Head of caudate nucleus (tissue), 42 donors: ENCODE measurements around the gene SEC61G.
A peak's percentile ranks its signal among the peaks of the same experiment; 100 is the strongest.

Source experiments
- DNase-seq, 42 donors: peaks; one replicate each; pipeline versions ENCODE4 v3.0.0 to v3.0.0-alpha.2; 2020 to 2021; ENCODE audit warnings: mixed read lengths in 7 of 42
- intact Hi-C: fragments of 100-400 bp; cut with DNase I; formaldehyde crosslinking; loops from one replicate; pipeline ENCODE4 v1.15.0; 2022

The SEC61G gene

DNA sequence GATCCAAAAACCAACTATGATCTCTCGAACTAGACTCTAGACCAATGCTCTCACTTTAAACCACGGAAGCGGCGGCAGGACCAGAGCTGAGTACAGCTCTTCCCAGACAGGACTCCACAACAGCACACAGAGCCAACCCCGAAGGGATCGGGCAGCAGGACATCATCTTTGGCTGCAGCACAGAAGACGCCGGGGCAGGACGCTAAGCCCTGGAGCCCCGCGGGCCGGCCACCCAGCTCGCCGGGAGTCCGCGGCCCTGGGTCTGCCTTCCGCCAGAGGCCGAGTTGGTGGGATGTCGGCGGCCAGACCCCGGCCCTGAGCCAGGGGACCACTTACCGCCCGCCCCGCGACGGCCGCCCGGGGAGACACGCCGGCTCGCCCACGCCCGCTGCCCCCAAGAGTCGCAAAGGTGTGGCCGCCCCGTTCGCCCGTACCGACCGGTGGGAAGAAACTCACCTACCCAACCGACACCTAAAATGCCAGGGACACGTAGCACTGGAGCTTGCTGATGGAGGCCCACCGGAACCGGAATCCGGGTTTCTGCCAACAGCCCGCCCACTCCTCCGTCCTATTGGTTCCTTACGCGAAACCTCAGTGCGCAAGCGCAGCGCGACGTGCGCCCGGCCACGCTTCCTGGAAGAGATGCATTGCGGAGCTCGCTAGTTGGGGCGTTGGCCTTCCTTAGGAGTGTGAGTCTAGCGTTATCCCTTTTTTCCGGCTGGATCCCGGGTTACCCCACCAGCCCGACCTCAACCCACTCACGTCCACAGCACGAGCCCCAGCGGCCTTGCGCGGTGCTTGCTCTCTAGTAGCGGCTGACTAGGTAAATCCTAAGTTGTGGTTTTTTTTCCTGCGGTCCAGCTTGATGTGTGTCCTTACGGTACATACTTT lies at the start of gene SEC61G:
SEC61G (minus strand) TSS at position 510 of the 891 bp plus-strand sequence. CDS start 1,623 bp downstream, outside the sequence.
- intact Hi-C loops = no loop called here

DNA sequence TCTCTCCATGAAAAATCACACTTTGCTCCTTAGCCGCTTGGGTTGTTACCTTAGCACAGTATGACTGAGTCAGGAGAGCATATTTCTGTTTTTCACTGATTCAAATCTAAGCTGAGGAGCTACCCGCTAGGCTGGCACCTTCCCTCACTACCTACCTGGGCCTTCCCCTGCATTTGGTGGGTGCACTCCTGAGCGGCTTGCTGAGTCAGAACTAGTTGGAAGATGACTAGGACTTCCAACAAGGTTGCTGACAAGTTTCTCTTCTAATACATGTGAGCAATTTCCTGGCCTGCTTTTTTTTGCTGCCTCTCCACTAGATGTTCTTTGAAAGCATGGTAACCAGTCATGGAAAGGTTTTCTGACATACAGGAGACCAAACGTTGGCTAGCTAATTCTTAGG lies 43.8 kb upstream of the SEC61G start:
- DNase-seq = peak in 35 of 42 donors; percentile 11 to 79 (median 44)
- intact Hi-C loops = no loop called here

More for the DNA sequence above, at the start of gene SEC61G:
- DNase-seq = peak; percentile 95 to 99 (median 97)

DNA sequence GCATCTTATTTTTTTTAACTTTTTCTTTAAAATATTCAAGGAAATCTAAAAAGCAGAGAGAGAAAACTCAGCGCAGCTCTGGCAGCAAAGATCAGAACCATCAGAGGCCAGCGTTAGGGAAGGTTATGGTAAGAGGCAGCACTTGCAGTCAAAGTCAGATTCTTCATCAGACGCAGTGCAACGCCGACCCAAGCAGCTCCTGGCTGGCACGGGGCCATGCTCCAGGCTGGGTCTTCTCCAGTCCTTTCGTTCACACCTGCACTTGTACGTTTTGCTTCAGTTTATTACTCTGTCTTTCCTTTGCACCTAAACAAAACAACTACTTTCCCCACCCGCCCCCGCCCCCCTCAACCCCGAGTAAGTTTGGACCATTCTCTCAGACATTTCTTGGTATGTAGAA lies 43.1 kb upstream of the SEC61G start:
- no peak for DNase-seq
- intact Hi-C loops = no loop called here

DNA sequence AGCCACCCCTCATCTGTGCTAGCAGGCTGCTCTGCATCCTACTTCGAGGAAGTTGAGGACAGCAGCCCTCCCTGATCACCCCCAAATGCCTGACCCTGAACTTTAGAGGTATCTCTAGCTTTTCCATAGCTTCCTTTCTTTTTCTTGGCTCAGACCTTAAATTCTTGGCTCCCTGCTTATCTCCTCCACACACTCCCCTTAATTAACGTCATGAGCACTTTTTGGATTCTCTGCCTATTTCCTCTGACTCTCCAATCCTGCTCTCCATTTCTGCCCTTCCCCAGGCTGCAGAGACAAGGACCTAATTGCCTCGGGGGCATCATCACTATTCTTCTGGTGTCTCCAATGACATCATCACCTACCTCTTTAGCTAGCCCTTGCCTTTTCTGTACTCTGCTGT lies 40.8 kb upstream of the SEC61G start:
- no peak for DNase-seq
- intact Hi-C loops = no loop called here

DNA sequence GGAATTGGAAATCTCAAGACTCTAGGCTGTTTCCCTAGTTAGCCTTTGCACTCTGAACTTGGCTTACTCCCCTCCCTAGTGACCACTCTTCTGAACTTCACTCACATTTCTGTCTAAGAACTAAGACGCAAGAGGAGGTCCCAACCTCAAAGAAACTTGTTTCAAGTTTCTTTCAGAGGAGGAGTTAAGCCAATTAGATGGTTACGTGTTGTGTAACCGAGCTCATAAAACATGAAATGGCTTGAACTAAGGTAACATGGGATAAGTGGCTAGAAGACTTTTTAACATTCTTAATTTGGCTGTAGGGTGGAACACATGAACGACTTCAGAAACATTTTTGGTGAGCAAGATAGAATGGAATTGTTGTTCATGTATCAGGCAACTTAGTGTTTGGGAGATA lies 39.5 kb upstream of the SEC61G start:
- intact Hi-C loops = no loop called here
- no peak for DNase-seq

DNA sequence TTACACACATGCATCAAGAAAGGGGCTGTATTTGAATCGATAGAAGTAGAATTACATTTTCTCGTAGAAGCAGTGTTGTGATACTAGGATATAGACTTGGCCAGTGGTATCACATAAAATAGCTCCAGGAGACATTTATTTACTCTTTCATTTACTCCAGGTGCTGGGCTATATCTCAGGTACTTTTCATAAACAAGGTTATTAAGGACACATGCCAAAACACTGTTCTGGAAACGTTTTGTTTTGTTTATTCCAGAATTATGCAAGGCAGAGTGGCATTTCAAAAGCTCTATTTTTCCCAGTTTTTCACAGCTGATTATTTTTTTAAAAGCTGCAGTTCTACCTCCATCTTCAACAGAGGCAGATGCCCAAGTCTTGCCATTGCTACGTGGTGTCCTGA lies 37.8 kb upstream of the SEC61G start:
- no peak for DNase-seq
- intact Hi-C loops = no loop called here

DNA sequence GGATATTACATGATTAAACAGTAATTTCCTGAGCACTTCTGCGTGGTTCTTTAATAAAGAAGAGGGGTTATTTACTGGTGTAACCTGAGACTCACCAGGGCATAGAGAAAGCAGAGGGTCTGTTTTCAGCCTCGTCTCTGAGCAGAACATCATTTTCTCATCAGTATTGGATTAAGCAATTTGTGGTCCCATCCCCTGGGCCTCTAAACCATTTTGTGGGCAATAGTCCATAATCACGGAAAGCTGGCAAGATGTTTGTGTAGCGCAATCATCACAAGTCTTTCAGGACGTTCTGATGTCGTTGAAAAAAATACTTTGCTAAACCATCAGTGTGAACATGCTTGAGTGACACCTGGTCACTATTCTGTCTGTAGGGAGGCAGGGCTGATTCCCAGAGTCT lies 37.1 kb upstream of the SEC61G start:
- intact Hi-C loops = no loop called here
- DNase-seq = no peak

DNA sequence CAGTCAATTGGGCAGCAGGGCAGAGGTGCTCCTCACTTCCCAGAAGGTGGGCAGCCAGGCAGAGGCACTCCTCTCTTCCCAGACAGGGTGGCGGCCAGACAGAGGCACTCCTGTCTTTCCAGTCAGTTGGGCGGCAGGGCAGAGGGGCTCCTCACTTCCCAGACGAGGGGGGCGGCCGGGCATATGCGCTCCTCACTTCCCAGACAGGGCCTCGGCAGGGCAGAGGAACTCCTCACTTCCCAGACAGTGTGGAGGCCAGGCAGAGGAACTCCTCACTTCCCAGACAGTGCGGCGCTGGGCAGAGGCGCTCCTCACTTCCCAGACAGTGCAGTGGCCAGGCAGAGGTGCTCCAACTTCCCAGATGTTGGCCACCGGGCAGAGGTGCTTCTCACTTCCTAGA lies 33.4 kb upstream of the SEC61G start:
- DNase-seq = no peak
- intact Hi-C loops = no loop called here

DNA sequence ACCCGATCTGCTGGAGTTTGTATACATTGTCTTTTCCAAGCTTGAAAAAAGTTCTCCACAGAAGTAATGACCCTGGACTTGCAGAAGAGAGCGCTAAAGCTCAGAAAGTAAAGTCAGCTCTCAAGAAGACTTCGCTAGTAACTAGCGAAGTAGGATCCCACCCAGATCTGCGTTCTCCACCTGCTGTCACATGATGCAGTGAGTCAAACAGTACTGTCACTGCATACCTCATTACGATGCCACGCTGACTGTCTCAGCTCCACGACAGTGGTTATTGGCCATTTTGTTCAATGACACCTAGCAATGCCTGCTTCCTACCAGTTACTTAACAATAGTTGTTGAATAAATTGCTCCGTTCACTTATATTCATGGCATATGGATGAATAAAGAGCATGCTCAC lies 29.7 kb upstream of the SEC61G start:
- DNase-seq = peak in 40 of 42 donors; percentile 7 to 86 (median 56)
- intact Hi-C loops = loop anchor here (5.0 kb wide), 1 partner anchor 464 kb away; no protein-coding TSS in a partner anchor

DNA sequence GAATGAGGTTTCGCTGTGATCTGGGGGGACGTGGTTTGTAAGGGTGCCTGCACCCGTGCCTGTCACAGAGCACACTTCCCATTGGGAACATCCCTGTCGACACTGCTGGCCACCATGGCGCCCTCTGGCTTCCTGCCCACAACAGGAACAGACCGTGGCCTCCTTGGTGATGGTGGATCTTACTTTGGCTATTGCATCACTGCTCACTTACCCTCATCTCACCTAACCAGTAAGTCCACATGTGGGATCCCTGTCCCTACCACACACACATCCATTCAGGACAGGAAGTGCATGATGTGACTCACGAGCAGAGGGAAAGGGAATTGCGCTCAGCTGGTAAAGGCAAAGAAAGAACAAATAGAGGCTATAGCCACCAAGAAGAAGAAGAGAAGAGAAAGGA lies 26.2 kb upstream of the SEC61G start:
- intact Hi-C loops = loop anchor here (5.0 kb wide), 1 partner anchor 467 kb away; no protein-coding TSS in a partner anchor

DNA sequence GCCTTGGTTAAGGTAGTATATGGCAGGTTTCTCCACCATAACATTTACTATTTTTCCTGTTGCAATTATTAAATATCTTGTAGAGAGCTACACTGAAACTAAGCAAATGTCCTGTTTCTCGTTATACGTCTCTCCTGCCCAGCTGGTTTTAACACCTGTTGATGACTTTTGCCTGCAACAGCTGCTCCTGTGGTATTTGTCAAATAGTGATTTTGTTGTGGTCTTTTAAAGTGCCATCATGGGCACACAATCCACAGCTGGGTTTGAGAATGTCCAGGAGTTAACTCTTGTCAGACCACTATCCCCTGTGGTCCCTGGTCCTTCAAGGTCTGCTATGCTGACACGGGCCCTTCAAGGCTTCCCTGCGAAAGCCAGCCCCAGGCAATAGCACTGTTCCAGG lies 24.9 kb upstream of the SEC61G start:
- peak in 2 of 42 donors; percentile 20 to 27 for DNase-seq
- intact Hi-C loops = no loop called here

More for the DNA sequence above, 26.2 kb upstream of the SEC61G start:
- DNase-seq = no peak

DNA sequence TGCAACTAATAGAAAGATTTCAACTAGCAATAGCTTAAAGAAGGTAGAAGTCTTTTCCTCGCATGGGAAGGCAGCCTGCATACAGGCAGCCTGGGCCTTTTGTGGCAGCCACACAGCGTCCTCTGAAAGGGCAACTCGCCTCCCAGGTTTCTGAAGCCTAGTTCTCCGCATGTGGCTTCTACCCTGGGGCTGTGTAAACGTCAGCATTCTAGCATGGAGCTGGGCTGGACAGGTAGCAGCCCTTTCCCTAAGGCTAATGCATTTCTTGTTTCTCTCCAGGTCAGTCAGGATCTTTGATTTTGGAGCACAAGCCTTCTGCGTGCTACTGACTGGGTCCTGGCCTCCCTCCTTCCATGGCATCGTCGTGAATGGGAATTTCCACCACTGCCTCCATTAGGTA lies 23.8 kb upstream of the SEC61G start:
- intact Hi-C loops = no loop called here
- DNase-seq = peak in 1 of 42 donors; percentile 14

DNA sequence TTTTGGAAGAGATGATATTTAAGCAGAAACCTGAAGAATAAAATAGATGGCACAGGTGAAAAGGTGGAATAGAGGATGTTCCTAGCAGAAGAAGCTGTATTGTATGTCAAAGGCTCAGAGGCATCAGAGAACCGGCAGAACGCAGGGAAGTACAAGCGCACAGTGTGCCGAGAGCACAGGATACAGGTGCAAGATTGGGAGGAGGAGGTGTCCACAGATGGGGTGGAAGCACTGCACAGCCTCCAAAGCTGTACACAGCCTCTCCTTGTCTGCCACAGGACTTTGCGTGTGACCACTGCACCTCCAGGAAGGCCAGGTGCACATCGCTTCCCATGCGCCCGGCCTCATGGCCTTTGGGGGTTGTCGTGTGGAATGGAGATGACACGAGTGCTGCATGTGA lies 23.3 kb upstream of the SEC61G start:
- intact Hi-C loops = no loop called here
- no peak for DNase-seq

DNA sequence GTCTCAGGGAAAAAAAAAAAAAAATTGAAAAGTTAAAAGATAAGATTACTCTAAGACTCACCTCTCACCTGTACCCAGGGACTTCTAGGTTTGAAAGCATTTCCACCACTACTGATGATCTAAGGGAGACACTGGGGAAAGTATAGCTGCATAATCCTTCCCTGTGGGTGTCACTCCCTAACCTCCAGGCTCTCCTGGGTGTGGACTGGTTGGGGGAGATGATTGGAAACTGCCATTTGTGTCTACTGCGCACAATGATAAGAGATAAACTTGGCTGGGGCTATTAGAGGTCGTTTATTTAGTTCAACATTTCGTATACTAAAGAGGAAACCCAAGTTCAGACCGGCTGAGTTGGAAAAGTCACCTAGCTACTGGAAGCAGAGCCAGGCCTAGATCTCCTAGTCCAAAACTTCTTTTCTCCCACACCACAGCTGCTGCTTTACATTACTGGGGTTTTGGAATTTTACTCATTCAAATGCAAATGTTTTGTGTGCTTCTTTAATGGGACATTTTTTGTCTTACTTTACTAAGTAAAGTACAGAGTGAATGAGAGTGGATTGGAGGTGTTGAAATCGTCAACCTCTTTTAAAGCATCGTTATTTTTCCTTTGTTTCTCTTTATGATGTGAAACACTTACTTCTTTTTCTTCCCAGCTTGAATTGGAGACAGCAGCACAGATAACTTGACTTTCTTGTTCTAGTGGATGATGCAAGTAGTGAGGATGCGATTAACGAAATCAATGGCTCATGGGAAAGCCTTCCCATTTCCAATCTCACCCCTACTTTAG lies 22.3 kb upstream of the SEC61G start:
- no peak for DNase-seq
- intact Hi-C loops = no loop called here

DNA sequence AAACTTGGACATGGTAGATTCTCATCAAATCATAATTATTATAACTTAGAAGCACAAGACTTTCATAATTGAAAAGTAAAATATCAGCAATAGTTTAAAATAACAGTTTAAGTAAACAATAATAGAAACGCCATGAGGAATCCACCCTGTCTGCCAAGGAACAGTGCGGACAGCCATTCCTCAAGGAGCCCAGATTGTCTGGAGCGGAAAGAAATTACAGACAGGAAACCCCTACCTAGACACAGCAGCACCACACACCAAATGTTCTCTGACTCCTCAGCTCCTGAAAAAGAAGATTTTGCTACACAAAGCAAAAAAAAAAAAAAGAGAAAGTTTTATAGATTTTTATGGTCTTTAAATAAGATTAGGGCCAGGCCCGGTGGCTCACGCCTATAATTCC lies 21.5 kb upstream of the SEC61G start:
- DNase-seq = no peak
- intact Hi-C loops = no loop called here

DNA sequence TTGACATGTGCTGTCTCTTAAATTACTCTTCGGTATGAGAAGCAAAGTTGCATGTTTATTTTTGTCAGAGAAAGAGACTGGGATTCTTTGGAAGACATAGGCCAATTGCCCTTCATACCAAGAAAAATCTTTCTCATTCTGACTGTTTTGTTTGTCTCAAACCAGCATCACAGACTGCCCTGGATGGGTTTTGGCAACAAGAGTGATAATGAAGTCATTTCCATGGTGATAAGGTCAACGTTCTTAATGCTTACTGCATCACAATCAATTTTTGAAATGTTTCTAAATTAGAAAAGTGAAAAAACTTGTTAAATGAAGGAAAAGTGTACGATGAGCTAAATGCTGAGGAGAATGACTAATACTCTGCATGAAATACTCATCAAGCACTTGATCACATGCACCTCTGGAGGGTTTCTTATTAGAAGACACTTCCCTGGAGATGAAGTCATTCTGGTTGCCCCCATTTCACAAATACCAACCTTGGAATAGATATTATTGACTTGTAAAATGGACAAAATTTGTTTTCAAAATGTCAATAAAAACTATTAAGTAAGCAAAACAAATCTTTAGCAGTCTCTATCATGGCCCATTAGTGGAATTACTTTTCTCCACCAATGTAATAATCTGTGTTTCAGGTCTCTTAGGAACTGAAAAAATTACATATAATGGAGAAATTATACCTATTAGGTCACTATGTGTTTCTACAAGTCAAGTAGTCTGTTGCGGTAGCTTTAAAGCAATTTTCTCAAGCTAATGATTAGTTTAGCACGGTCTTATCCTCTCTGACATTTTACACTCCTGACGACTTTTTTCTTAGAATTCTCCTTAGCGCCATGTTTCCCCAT lies 19.9 kb upstream of the SEC61G start:
- intact Hi-C loops = no loop called here
- no peak for DNase-seq

DNA sequence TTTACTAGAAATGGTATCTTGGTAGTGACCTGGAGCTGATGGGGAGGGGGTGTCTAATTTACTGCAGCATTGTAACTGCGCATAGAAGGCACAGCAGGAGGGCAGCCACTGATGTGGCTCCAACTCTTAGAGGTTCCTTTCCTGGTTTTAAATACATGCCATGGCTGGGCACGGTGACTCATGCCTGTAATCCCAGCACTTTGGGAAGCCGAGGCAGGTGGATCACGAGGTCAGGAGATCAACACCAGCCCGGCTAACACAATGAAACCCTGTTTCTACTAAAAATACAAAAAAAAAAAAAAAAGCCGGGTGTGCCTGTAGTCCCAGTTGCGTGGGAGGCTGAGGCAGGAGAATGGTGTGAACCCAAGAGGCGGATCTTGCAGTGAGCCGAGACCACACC lies 19.2 kb upstream of the SEC61G start:
- intact Hi-C loops = no loop called here
- DNase-seq = no peak

DNA sequence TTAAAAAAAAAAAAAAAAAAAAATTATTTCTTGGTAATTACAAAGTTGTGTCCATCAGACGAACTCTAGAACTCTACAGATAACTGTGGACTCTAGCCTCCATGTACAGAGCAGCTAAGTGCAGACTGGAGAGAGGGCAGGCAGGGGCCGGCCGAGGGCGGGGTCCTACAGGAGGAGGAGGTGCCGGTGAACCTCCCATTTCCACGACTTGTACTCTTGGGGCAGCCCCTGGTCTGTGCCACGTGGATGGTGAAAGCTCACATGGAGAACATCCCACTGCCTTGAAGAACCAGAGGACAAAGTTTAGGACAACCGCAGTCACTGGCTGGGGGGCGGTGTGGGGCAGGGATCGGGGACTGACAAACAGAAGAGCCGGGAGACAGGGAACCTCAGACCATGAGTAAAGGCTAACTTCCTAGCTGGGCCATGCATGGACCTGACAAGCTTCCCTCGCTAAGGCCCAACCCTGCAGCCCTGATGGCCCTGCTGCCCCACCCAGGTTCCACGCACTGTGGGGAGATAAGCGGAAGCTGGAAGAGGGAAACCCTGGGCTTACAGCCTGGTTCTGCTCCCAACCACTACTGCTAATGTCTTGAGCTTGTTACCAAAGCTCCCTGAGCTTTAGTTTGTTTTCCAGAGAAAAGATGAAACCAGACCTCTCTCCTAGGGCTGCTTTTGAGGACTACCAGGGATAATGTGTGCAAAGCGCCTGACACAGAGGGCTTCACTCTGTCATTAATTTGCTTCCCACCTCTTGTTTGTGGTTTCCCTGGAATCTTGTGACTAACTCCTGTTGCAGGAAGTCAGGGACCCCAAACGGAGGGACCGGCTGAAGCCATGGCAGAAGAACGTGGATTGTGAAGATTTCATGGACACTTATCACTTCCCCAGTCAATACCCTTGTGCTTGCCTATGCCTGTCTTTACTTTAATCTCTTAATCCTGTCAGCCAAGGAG lies 16.1 kb upstream of the SEC61G start:
- DNase-seq = no peak
- intact Hi-C loops = loop anchor here (5.0 kb wide), 1 partner anchor 482 kb away; no protein-coding TSS in a partner anchor
